A549 treated with CpdA at 1 μM for 4 hours (cell line): ENCODE data around the gene LRRC25. TPM values are rescaled to one million over a fixed set of nuclear protein-coding genes. Genes with fewer than 3 reads are reported as not detected.

Experiments
- total RNA-seq: library from RNA; stranded (reverse); fragments of 200-300 nt; extraction: Qiagen RNA extraction; gene quantifications from 5 replicates; pipeline ENCODE4 v1.2.3, GENCODE V29; 2022; ENCODE audit warnings: low read depth

The LRRC25 gene
- total RNA-seq, result 0.05 TPM in 2 of 5 replicates, not detected in the others

DNA sequence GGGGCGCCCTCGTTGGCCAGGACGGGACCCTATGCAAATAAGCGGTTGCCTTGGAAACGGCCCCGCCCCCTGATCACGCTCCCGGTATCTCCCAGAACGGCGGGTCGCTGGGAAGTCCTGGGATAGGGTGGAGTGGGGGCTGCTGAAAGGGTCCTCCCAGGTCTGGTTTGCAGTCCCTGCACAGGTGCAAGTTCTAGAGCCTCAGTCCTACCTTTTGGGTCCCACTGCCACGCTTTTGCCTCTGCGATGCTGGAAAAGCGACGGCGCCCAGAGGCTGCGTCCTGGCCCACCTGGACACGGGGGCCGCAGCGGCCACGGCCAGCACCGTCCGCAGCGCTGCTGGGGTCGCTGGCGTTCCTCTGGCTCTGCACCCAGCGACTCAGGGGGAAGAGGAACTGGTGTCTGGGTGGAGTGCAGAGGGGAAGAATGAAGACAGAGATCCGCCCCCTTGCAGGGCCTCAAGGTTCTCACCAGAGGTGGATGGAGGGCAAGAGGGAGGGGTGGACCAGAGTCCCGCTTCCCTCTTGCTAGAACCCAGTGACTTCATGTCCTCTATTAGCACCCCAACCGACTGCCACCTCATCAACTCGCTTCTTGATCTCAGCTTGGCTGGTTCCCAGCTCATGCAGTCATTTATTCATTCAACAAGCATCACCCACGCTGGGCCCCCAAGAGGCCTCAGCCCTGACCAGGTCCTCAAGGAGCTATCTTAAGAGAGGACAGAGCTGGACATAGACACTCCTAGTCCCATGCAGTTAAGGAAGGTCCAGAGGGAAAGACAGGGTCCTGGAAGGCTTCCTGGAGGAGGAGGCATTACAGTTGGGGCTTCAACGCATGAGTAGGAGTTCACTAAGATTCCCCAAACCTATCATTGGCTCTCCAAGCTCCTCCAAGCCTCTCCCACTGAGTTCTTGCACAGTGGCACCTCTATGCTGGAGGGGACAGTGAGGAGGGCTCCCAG lies at the start of gene LRRC25:
TSS of gene LRRC25 (minus strand) at position 381 of the 961 bp plus-strand sequence. CDS start 659 bp downstream, outside the sequence.

DNA sequence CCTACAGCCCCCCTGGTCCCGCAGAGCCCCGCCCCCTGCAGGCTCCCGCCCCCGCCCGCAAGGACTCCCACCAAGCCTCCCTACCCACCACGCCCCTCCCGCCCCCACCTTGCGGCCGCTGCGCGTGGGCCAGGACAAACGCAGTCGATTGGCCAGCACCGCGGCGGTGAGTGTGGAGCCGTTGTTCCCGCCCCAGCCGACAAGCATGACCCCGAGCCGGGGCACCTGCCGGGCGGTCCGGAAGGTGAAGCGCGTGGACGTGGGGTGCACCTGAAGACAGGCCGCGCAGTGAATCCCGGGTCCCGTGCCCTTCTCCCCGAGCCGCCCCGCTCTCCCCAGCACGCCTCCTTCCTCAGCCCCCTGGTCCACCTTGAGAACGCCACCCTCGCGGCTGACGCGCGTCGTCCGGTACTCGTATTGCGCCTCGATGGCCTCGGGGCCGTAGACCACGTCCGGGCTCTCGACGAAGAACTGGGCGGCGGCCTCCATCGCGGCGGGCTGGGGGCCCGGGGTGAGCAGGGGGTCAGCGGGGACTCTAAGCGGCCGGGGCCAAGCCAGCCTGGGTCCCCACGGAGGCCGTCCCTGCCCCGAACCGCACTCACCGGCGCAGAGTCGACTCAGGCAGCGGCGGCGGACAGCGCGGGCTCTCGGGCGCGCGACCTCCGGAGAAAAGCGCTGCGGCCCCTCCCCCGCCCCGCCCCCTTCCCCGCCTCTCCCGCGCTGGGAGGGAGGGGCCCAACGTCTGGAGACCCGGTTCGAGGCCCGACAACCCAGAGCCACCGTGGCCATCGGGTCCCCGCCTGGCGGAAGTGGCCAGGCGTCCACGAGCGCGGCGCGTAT lies 40.3 kb upstream of the LRRC25 start, which contains the start of gene ISYNA1:
TSS of gene ISYNA1 (minus strand) at position 643 of the 840 bp plus-strand sequence. CDS start at position 489, 154 bp downstream.

DNA sequence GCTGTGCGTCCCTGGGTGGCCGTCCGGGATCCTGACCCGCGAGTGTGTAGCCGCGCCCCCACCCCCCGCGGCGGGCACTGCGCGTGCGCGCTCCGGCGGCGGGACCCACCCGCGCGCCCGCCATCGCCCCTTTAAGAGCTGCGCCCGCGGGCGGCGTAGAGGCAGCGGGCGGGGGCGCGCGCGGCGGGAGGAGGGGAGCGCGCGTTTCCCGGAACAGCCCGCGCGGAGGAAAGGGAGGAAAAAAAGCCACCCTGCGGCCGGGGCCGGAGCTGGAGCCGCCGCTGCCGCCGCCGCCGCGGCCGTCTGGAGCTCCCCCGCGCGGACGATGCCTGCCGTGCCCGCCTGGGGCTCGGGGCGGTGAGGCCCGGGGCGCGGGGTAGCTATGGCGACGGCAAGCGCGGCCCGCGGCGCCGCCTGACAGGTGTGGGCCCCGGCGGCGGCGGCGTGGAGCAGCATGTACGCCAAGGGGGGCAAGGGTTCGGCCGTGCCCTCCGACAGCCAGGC lies 21.8 kb upstream of the LRRC25 start, which contains the start of gene SSBP4:
TSS of gene SSBP4 (plus strand) at position 204 of the 504 bp plus-strand sequence. CDS start at position 455, 251 bp downstream.

DNA sequence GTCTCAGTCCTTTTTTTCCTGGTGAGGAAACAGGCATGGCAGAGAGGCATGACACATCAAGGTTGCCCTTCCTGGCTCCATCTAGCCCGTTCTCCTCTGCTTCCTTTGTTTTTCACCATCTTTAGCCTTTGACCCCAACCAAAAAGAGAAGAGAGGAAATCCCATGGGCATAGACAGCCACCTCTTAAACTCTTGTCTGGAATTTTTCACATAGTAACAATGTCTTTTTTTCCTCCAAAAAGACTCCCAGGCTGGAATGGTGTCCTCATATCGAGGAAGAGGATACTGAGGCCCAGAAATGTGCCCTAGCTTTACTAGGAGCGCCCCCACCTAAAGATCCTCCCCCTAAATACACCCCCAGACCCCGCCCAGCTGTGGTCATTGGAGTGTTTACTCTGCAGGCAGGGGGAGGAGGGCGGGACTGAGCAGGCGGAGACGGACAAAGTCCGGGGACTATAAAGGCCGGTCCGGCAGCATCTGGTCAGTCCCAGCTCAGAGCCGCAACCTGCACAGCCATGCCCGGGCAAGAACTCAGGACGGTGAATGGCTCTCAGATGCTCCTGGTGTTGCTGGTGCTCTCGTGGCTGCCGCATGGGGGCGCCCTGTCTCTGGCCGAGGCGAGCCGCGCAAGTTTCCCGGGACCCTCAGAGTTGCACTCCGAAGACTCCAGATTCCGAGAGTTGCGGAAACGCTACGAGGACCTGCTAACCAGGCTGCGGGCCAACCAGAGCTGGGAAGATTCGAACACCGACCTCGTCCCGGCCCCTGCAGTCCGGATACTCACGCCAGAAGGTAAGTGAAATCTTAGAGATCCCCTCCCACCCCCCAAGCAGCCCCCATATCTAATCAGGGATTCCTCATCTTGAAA lies 11.5 kb downstream of the LRRC25 start, which contains the start of gene GDF15:
TSS of gene GDF15 (plus strand) at position 484 of the 868 bp plus-strand sequence. CDS start at position 516, 32 bp downstream.

Other genes starting within 250 kb of the LRRC25 start
- gene PIK3R2, start 244.5 kb downstream of the LRRC25 start, total RNA-seq, result 1.7 to 11.5 TPM (median 8.6 TPM) in 5 replicates
- 12.2 to 20.9 TPM (median 15.6 TPM) in 5 replicates for gene IFI30, start 223.8 kb downstream of the LRRC25 start, total RNA-seq
- gene MPV17L2, start 204.4 kb downstream of the LRRC25 start, total RNA-seq, result 8.2 to 13.6 TPM (median 13.0 TPM) in 5 replicates
- gene RAB3A, start 193.6 kb downstream of the LRRC25 start, total RNA-seq, result 0.63 to 1.1 TPM (median 0.78 TPM) in 5 replicates
- gene PDE4C, start 171.2 kb downstream of the LRRC25 start, total RNA-seq, result 0.08 to 0.22 TPM (median 0.16 TPM) in 4 of 5 replicates, not detected in the other
- gene IQCN, start 123.2 kb downstream of the LRRC25 start, total RNA-seq, result 0.31 to 0.59 TPM (median 0.39 TPM) in 5 replicates
- 27.0 to 68.8 TPM (median 60.8 TPM) in 5 replicates for gene JUND, start 116.0 kb downstream of the LRRC25 start, total RNA-seq
- gene LSM4, start 74.5 kb downstream of the LRRC25 start, total RNA-seq, result 212 to 240 TPM (median 230 TPM) in 5 replicates
- 2.2 to 3.7 TPM (median 3.6 TPM) in 5 replicates for gene PGPEP1, start 57.0 kb downstream of the LRRC25 start, total RNA-seq
- gene GDF15, start 11.5 kb downstream of the LRRC25 start, total RNA-seq, result 32.5 to 82.2 TPM (median 56.6 TPM) in 5 replicates
- gene SSBP4, start 21.8 kb upstream of the LRRC25 start, total RNA-seq, result 35.0 to 58.4 TPM (median 53.9 TPM) in 5 replicates
- gene ISYNA1, start 40.5 kb upstream of the LRRC25 start, total RNA-seq, result 31.8 to 43.0 TPM (median 41.5 TPM) in 5 replicates
- 4.0 to 5.2 TPM (median 5.0 TPM) in 5 replicates for gene ELL, start 124.4 kb upstream of the LRRC25 start, total RNA-seq
- 122 to 156 TPM (median 144 TPM) in 5 replicates for gene FKBP8, start 146.0 kb upstream of the LRRC25 start, total RNA-seq
- gene KXD1, start 160.2 kb upstream of the LRRC25 start, total RNA-seq, result 74.2 to 107 TPM (median 101 TPM) in 5 replicates
- gene UBA52, start 174.2 kb upstream of the LRRC25 start, total RNA-seq, result 972 to 1,227 TPM (median 1,167 TPM) in 5 replicates
- gene REX1BD, start 191.2 kb upstream of the LRRC25 start, total RNA-seq, result 43.1 to 59.2 TPM (median 55.1 TPM) in 5 replicates
- gene CRLF1, start 209.2 kb upstream of the LRRC25 start, total RNA-seq, result 1.9 to 4.5 TPM (median 2.2 TPM) in 5 replicates
- 4.2 to 6.2 TPM (median 5.2 TPM) in 5 replicates for gene TMEM59L, start 215.2 kb upstream of the LRRC25 start, total RNA-seq
- gene KLHL26, start 239.4 kb upstream of the LRRC25 start, total RNA-seq, result 2.3 to 3.8 TPM (median 3.1 TPM) in 5 replicates